Activated naive CD8-positive, alpha-beta T cell (primary cell): ENCODE measurements around the gene FGF1.

Experiments
- H3K27ac Mint-ChIP-seq: one replicate; pipeline ENCODE4 v1.8.0; 2021; ENCODE audit warnings: mixed read lengths
- H3K27me3 Mint-ChIP-seq: one replicate; pipeline ENCODE4 v1.8.0; 2021; ENCODE audit warnings: mixed read lengths
- H3K36me3 Mint-ChIP-seq: one replicate; pipeline ENCODE4 v1.8.0; 2021; ENCODE audit warnings: mixed read lengths
- H3K4me1 Mint-ChIP-seq: one replicate; pipeline ENCODE4 v1.8.0; 2021; ENCODE audit warnings: low read depth, mixed read lengths
- H3K4me3 Mint-ChIP-seq: one replicate; pipeline ENCODE4 v1.8.0; 2021; ENCODE audit warnings: mild to moderate bottlenecking, mixed read lengths
- H3K9me3 Mint-ChIP-seq: one replicate; pipeline ENCODE4 v1.8.0; 2021; ENCODE audit warnings: low read depth, mixed read lengths

FGF1 gene

GRCh38 chr5:142684508-142685041, 1.3 kb downstream of the FGF1 start:
- Mint-ChIP-seq H3K36me3 (no peaks in the 10 kb centered on the region), H3K27me3 (peaks cover 4% of the 10 kb centered on the region), H3K4me3 (no peak overlapping the region), H3K9me3 (no peaks in the 10 kb centered on the region), H3K27ac (no peak overlapping the region), H3K4me1 (no peaks in the 10 kb centered on the region)

GRCh38 chr5:142683881-142684505, 1.9 kb downstream of the FGF1 start:
- H3K27me3 Mint-ChIP-seq = peaks cover 2% of the 10 kb centered on the region
- H3K9me3 Mint-ChIP-seq = no peaks in the 10 kb centered on the region
- H3K36me3 Mint-ChIP-seq = no peaks in the 10 kb centered on the region
- no peaks in the 10 kb centered on the region for H3K4me1 Mint-ChIP-seq
- no peak overlapping the region for H3K4me3 Mint-ChIP-seq
- H3K27ac Mint-ChIP-seq = no peak overlapping the region

GRCh38 chr5:142683116-142683515, 2.8 kb downstream of the FGF1 start:
- no peak overlapping the region for H3K4me3 Mint-ChIP-seq
- no peaks in the 10 kb centered on the region for H3K4me1 Mint-ChIP-seq
- no peaks in the 10 kb centered on the region for H3K36me3 Mint-ChIP-seq
- no peak overlapping the region for H3K27ac Mint-ChIP-seq
- H3K9me3 Mint-ChIP-seq = no peaks in the 10 kb centered on the region
- peaks cover 1% of the 10 kb centered on the region for H3K27me3 Mint-ChIP-seq

GRCh38 chr5:142680605-142681259, 5.2 kb downstream of the FGF1 start:
- Mint-ChIP-seq H3K27me3 (no peaks in the 10 kb centered on the region), H3K4me1 (no peaks in the 10 kb centered on the region), H3K9me3 (no peaks in the 10 kb centered on the region), H3K27ac (no peak overlapping the region), H3K36me3 (no peaks in the 10 kb centered on the region), H3K4me3 (no peak overlapping the region)

GRCh38 chr5:142679744-142680143, 6.1 kb downstream of the FGF1 start:
- H3K27ac Mint-ChIP-seq = no peak overlapping the region
- no peaks in the 10 kb centered on the region for H3K4me1 Mint-ChIP-seq
- no peak overlapping the region for H3K4me3 Mint-ChIP-seq
- H3K27me3 Mint-ChIP-seq = no peaks in the 10 kb centered on the region
- H3K36me3 Mint-ChIP-seq = no peaks in the 10 kb centered on the region
- H3K9me3 Mint-ChIP-seq = no peaks in the 10 kb centered on the region

DNA sequence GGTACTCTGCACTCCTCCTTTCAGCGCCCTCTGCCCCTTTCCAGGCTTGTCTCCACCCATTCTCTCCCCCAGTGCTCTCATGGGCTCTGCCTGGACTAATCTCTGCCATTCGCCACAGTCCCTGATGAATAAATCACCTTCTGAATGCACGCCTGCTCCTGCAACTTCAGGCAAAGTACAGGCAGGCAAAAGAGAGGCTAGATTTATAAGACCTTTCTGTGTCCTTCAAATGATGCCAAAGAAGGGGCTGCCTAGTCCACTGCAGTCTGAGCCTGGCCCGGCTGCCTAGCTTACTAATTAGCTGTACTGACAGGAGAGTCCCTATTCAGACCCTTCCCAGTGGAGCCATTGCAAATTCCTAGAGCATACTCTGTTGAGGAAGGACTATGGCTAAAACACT, 7.4 kb downstream of the FGF1 start:
- Mint-ChIP-seq H3K36me3 (no peaks in the 10 kb centered on the region), H3K9me3 (no peaks in the 10 kb centered on the region), H3K27ac (no peak overlapping the region), H3K27me3 (no peaks in the 10 kb centered on the region), H3K4me1 (no peaks in the 10 kb centered on the region), H3K4me3 (no peak overlapping the region)

DNA sequence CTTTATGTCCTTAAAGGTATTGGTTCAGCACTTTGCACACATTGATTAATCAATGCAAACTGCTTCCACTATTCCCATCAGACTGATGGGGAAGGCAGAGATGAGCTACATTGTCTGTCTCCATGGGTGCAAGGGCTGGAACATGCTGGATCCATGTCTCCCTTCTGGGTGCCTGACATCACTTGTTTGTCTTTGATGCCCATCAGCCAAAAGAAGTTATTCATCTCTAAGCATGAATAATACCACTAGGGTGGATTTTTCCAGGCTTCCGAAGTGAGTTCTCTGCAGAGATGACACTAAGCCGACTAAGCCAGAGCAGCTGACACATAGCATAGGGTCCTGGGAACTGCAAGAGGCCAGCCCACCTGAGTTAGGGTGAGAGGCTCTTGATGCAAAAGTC, 8.7 kb downstream of the FGF1 start:
- Mint-ChIP-seq H3K27me3 (no peaks in the 10 kb centered on the region), H3K36me3 (no peaks in the 10 kb centered on the region), H3K27ac (no peak overlapping the region), H3K4me1 (no peaks in the 10 kb centered on the region), H3K4me3 (no peak overlapping the region), H3K9me3 (no peaks in the 10 kb centered on the region)

DNA sequence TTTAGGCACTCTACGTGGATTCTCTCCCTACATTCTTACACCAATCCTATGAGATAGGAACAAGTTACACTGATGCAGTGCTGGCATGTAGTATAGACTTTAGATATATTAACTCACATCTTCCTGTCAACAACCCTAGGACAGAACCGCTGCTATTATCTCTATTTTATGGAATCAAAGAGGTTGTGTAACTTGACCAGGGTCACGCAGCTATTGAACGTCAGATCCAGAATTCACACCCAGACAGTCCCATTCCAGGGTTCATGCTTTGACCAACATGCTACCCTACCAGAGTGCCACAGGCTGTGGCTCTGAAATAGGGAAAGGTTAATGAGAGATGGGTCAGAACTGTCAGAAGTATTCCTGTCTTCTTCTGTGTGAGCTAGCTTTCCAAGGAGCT, 9.6 kb downstream of the FGF1 start:
- Mint-ChIP-seq H3K4me1 (no peaks in the 10 kb centered on the region), H3K4me3 (no peak overlapping the region), H3K27me3 (no peaks in the 10 kb centered on the region), H3K27ac (no peak overlapping the region), H3K9me3 (no peaks in the 10 kb centered on the region), H3K36me3 (no peaks in the 10 kb centered on the region)

GRCh38 chr5:142674531-142675469, 11.1 kb downstream of the FGF1 start:
- no peaks in the 10 kb centered on the region for H3K9me3 Mint-ChIP-seq
- H3K4me1 Mint-ChIP-seq = no peaks in the 10 kb centered on the region
- no peak overlapping the region for H3K27ac Mint-ChIP-seq
- no peaks in the 10 kb centered on the region for H3K36me3 Mint-ChIP-seq
- no peaks in the 10 kb centered on the region for H3K27me3 Mint-ChIP-seq
- no peak overlapping the region for H3K4me3 Mint-ChIP-seq

- no peak overlapping the region for H3K27ac Mint-ChIP-seq
- H3K9me3 Mint-ChIP-seq = no peaks in the 10 kb centered on the region
- H3K4me1 Mint-ChIP-seq = no peaks in the 10 kb centered on the region
- H3K4me3 Mint-ChIP-seq = no peak overlapping the region
- no peaks in the 10 kb centered on the region for H3K36me3 Mint-ChIP-seq
- H3K27me3 Mint-ChIP-seq = no peaks in the 10 kb centered on the region
Observed at GRCh38 chr5:142671801-142672200, 14.1 kb downstream of the FGF1 start.

GRCh38 chr5:142671266-142671665, 14.6 kb downstream of the FGF1 start:
- Mint-ChIP-seq H3K4me1 (no peaks in the 10 kb centered on the region), H3K27ac (no peak overlapping the region), H3K4me3 (no peak overlapping the region), H3K27me3 (no peaks in the 10 kb centered on the region), H3K9me3 (no peaks in the 10 kb centered on the region), H3K36me3 (no peaks in the 10 kb centered on the region)

DNA sequence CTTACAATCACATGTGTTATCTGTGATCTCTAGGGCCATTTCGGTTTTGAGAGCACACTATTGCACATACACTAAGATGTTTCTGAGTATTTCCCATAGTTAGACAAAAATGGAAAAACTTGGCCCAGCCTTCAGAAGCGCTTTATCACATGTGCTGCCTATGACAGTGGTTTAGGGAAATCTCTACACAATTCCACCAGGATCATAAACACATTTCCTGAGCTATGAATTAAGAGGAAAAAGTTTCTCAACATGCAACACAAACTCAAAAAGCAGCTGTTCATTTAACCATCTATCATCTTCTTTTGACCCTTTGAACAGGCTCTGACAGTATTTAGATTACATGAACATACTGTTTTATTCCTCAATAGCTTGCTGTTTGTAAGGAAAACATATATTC, 15.1 kb downstream of the FGF1 start:
- Mint-ChIP-seq H3K4me3 (no peak overlapping the region), H3K27me3 (no peaks in the 10 kb centered on the region), H3K36me3 (no peaks in the 10 kb centered on the region), H3K9me3 (no peaks in the 10 kb centered on the region), H3K4me1 (no peaks in the 10 kb centered on the region), H3K27ac (no peak overlapping the region)

GRCh38 chr5:142669477-142669876, 16.4 kb downstream of the FGF1 start:
- Mint-ChIP-seq H3K4me3 (no peak overlapping the region), H3K9me3 (no peaks in the 10 kb centered on the region), H3K27ac (no peak overlapping the region), H3K4me1 (no peaks in the 10 kb centered on the region), H3K27me3 (no peaks in the 10 kb centered on the region), H3K36me3 (no peaks in the 10 kb centered on the region)

DNA sequence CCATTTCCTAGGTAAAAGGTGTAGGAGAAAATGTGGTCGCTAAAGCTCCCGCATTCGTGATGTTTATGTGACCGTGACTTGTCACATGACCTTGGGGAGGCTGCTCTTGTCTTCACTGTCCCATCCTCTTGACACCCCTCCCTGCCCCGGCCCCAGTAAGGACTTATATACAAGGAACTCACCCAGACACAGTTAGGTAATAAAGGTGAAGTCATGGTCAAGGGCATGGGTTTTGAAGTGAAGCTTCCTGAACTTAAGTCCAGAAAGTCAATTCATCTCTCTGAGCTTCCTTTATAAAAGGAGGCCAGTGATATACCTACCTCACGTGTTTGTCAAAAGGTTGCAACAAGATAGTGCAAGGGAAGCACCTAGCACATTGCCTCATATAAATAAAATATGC, 17.6 kb downstream of the FGF1 start:
- H3K4me1 Mint-ChIP-seq = no peaks in the 10 kb centered on the region
- H3K4me3 Mint-ChIP-seq = no peak overlapping the region

DNA sequence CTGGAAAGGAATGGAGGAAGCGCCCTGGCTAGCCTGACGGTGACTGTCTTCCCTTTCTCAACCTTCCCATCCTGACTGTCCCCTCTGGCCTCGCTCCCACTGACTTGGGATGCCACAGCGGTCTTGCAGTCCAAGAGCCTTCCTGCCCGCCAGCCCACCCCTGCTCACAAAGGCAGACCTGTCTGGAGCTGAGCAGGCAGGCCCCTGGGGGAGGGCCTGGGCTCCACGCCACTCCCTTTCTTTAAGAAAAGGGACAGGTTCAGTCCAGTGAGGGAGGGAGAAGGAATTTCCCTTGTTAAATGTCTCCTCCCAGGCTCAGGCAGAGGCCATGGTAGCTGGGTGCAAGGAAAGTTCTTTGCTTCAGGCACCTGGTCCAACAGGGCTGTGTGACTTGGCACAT, 18.1 kb downstream of the FGF1 start:
- H3K27ac Mint-ChIP-seq = no peak overlapping the region
- no peaks in the 10 kb centered on the region for H3K27me3 Mint-ChIP-seq

More for the DNA sequence above, 17.6 kb downstream of the FGF1 start:
- Mint-ChIP-seq H3K27me3 (no peaks in the 10 kb centered on the region), H3K9me3 (no peaks in the 10 kb centered on the region), H3K36me3 (no peaks in the 10 kb centered on the region), H3K27ac (no peak overlapping the region)

More for the DNA sequence above, 18.1 kb downstream of the FGF1 start:
- Mint-ChIP-seq H3K4me3 (no peak overlapping the region), H3K4me1 (no peaks in the 10 kb centered on the region), H3K9me3 (no peaks in the 10 kb centered on the region), H3K36me3 (no peaks in the 10 kb centered on the region)
